Glomerular visceral epithelial cell (primary cell): ENCODE data around the gene NUCB1.
"Not testable (repeated sequence)": the region's sequence is repeated elsewhere in the genome, so short reads cannot be mapped to it uniquely, and the experiment has no call there.

Source experiments
- DNase-seq: peaks from one replicate; pipeline ENCODE4 v3.0.0-alpha.2; 2016; ENCODE audit errors: extremely low spot score

Gene NUCB1

GRCh38 chr19:48905664-48906063 is 5.6 kb downstream of the NUCB1 start:
- DNase-seq = no peak

- no peak for DNase-seq
These were observed 6.2 kb downstream of the NUCB1 start for GRCh38 chr19:48906324-48906723.

GRCh38 chr19:48907671-48908070 is 7.6 kb downstream of the NUCB1 start:
- no peak for DNase-seq

GRCh38 chr19:48909424-48910077 is 9.4 kb downstream of the NUCB1 start:
- not testable (repeated sequence) for DNase-seq

- DNase-seq = no peak
These were observed 10.7 kb downstream of the NUCB1 start for GRCh38 chr19:48910803-48911202.

GRCh38 chr19:48913114-48913889 is 13.2 kb downstream of the NUCB1 start:
- peak; percentile 15 for DNase-seq

GRCh38 chr19:48914181-48914580 is 14.1 kb downstream of the NUCB1 start:
- DNase-seq = no peak

- DNase-seq = no peak
These were observed 15.6 kb downstream of the NUCB1 start for GRCh38 chr19:48915757-48916156.

- DNase-seq = no peak
These were observed 18.0 kb downstream of the NUCB1 start for GRCh38 chr19:48918071-48918470.

- no peak for DNase-seq
These were observed 18.7 kb downstream of the NUCB1 start for GRCh38 chr19:48918801-48919247.

GRCh38 chr19:48919271-48919670 is 19.2 kb downstream of the NUCB1 start:
- DNase-seq = not testable (repeated sequence)

- DNase-seq = no peak
These were observed 20.8 kb downstream of the NUCB1 start for GRCh38 chr19:48920949-48921348.

GRCh38 chr19:48921721-48922500 is 21.8 kb downstream of the NUCB1 start:
- no peak for DNase-seq

- no peak for DNase-seq
These were observed 22.7 kb downstream of the NUCB1 start for GRCh38 chr19:48922548-48923490.

- DNase-seq = peak; percentile 73
These were observed 25.2 kb downstream of the NUCB1 start for GRCh38 chr19:48925240-48925843.

- DNase-seq = not testable (repeated sequence)
These were observed 25.8 kb downstream of the NUCB1 start for GRCh38 chr19:48925890-48926289.

GRCh38 chr19:48926909-48927308 is 26.8 kb downstream of the NUCB1 start:
- DNase-seq = peak; percentile 78

GRCh38 chr19:48927692-48928091 is 27.6 kb downstream of the NUCB1 start:
- DNase-seq = not testable (repeated sequence)

- no peak for DNase-seq
These were observed 28.3 kb downstream of the NUCB1 start for GRCh38 chr19:48928164-48929025.

GRCh38 chr19:48933382-48933932 is 33.3 kb downstream of the NUCB1 start, which contains the start of gene DHDH:
TSS of gene DHDH (plus strand) at chr19:48933699. CDS start at chr19:48933722, 23 bp downstream.
- peak; percentile 79 for DNase-seq
